OCI-LY7 (cell line): Measurements from ENCODE around the gene ANKS1A. TPM values are rescaled to one million over a fixed set of nuclear protein-coding genes. Genes with fewer than 3 reads are reported as not detected.

ENCODE experiments used
- BruUV-seq: library from RNA; stranded (reverse); fragments of 400-500 nt; replicated peaks from 2 replicates; lab custom pipeline; 2021; lab: Mats Ljungman, UMichigan
- CTCF ChIA-PET: fragments of 300-600 bp; sonication (Branson Sonifier 250); formaldehyde crosslinking; loops from one replicate; lab custom pipeline; 2022; ENCODE audit warnings: antibody characterized with exemption; ENCODE audit not compliant: unreplicated experiment; lab: Charles Lee
- POLR2A ChIA-PET: fragments of 300-600 bp; sonication (Branson Sonifier 250); formaldehyde crosslinking; loops from one replicate; lab custom pipeline; 2022; ENCODE audit warnings: antibody characterized with exemption; lab: Charles Lee
- DNase-seq: peaks from one replicate; pipeline ENCODE4 v3.0.0-alpha.2; 2015; ENCODE audit warnings: low spot score
- H2AFZ ChIP-seq: fragments of 200-600 bp; sonication (generic), shearing (Covaris generic); 2 replicates; pipeline ENCODE4 v1.6.1; 2014; ENCODE audit warnings: mild to moderate bottlenecking, antibody characterized with exemption, low read length, moderate library complexity
- H3K27ac ChIP-seq: fragments of 200-600 bp; sonication (generic); 2 replicates; pipeline ENCODE4 v1.5.1; 2014; ENCODE audit warnings: mixed run types, low read depth, mild to moderate bottlenecking, moderate library complexity, low read length, inconsistent platforms; ENCODE audit not compliant: poor library complexity, severe bottlenecking
- H3K36me3 ChIP-seq: fragments of 200-600 bp; sonication (generic); 2 replicates; pipeline ENCODE4 v1.6.1; 2014; ENCODE audit warnings: mild to moderate bottlenecking, antibody characterized with exemption, low read length, moderate library complexity, mixed read lengths; ENCODE audit not compliant: insufficient read depth
- H3K4me1 ChIP-seq: fragments of 200-600 bp; sonication (generic); 2 replicates; pipeline ENCODE4 v1.5.1; 2014; ENCODE audit warnings: mild to moderate bottlenecking, low read length; ENCODE audit not compliant: insufficient read depth, poor library complexity, severe bottlenecking
- H3K4me2 ChIP-seq: fragments of 200-600 bp; sonication (generic); 2 replicates; pipeline ENCODE4 v1.6.1; 2014; ENCODE audit warnings: mild to moderate bottlenecking, low read length
- H3K4me3 ChIP-seq: fragments of 200-600 bp; sonication (generic); 2 replicates; pipeline ENCODE4 v1.5.1; 2014; ENCODE audit warnings: mild to moderate bottlenecking, low read depth, low read length; ENCODE audit not compliant: poor library complexity, severe bottlenecking
- H3K79me2 ChIP-seq: fragments of 200-600 bp; sonication (generic); 2 replicates; pipeline ENCODE4 v1.6.1; 2016; ENCODE audit warnings: low read depth, mild to moderate bottlenecking, low read length, moderate library complexity, mixed read lengths; ENCODE audit not compliant: insufficient read depth
- H3K9me2 ChIP-seq: fragments of 200-600 bp; sonication (generic); 2 replicates; pipeline ENCODE4 v1.6.1; 2016; ENCODE audit warnings: mild to moderate bottlenecking, low read length, mixed read lengths; ENCODE audit not compliant: insufficient read depth
- H3K9me3 ChIP-seq: fragments of 200-600 bp; sonication (generic); 2 replicates; pipeline ENCODE4 v1.6.1; 2014; ENCODE audit warnings: mild to moderate bottlenecking, mixed run types, low read length, mixed read lengths
- H4K20me1 ChIP-seq: fragments of 200-600 bp; sonication (generic); 2 replicates; pipeline ENCODE4 v1.6.1; 2014; ENCODE audit warnings: mild to moderate bottlenecking, antibody characterized with exemption, low read length, moderate library complexity, mixed read lengths; ENCODE audit not compliant: insufficient read depth
- CTCF ChIP-seq: fragments of 200-600 bp; sonication (generic); conservative IDR thresholded peaks from 2 replicates; pipeline ENCODE4 v1.5.1; 2014; ENCODE audit warnings: mild to moderate bottlenecking, antibody characterized with exemption, low read length, moderate library complexity, mixed read lengths
- EZH2phosphoT487 ChIP-seq: fragments of 200-600 bp; sonication (generic); IDR thresholded peaks from 2 replicates; pipeline ENCODE4 v1.6.1; 2018; ENCODE audit warnings: low read depth, borderline replicate concordance, mild to moderate bottlenecking, mixed run types, antibody characterized with exemption, low read length, moderate library complexity, mixed read lengths
- intact Hi-C: fragments of 100-400 bp; cut with micrococcal nuclease; formaldehyde crosslinking; loops from one replicate; pipeline ENCODE4 v1.10.0; 2022; ENCODE audit not compliant: unreplicated experiment
- total RNA-seq, 2 experiments: library from RNA; depleted of rRNA in 1 of 2; stranded (reverse); fragments of >200 nt in 1 of 2; shearing (Covaris generic) in 1 of 2; gene quantifications; 2 replicates each; pipeline ENCODE4 v1.2.3, GENCODE V29; 2014 to 2022

The ANKS1A gene
- total RNA-seq, 2 experiments from 2014 or later = 7.8 to 13.8 TPM

- intact Hi-C loops = no loop called here
- TF ChIP-seq CTCF = no peak
- TF ChIP-seq EZH2phosphoT487 = no peak
- CTCF ChIA-PET = no interaction called here
Measured at GRCh38 chr6:34916348-34916967, 27.4 kb downstream of the ANKS1A start.

GRCh38 chr6:34917626-34918285, 28.7 kb downstream of the ANKS1A start:
- no peak for DNase-seq
- CTCF ChIA-PET = no interaction called here
- no peak overlapping the region for H2AFZ ChIP-seq
- no peak overlapping the region for H3K4me2 ChIP-seq
- TF ChIP-seq CTCF (no peak), EZH2phosphoT487 (no peak)
- H4K20me1 ChIP-seq = no peaks in the 10 kb centered on the region
- H3K27ac ChIP-seq = no peak overlapping the region
- BruUV-seq = no TSS peak
- H3K9me2 ChIP-seq = no peaks in the 10 kb centered on the region
- H3K4me1 ChIP-seq = peaks cover 4% of the 10 kb centered on the region
- H3K4me3 ChIP-seq = no peak overlapping the region
- H3K79me2 ChIP-seq = no peaks in the 10 kb centered on the region
- intact Hi-C loops = no loop called here
- POLR2A ChIA-PET = interaction anchor here (0.6 to 0.8 kb wide), 5 partner anchors 13 to 1068 kb away, joined by 3 to 6 read pairs (median 3); no protein-coding TSS in a partner anchor
- H3K36me3 ChIP-seq = no peaks in the 10 kb centered on the region
- no peaks in the 10 kb centered on the region for H3K9me3 ChIP-seq

More at GRCh38 chr6:34916348-34916967, 27.4 kb downstream of the ANKS1A start:
- BruUV-seq = no TSS peak
- H3K9me3 ChIP-seq = no peaks in the 10 kb centered on the region
- no peak overlapping the region for H3K4me2 ChIP-seq
- H2AFZ ChIP-seq = no peak overlapping the region
- H3K4me1 ChIP-seq = peaks cover 10% of the 10 kb centered on the region
- H3K79me2 ChIP-seq = no peaks in the 10 kb centered on the region
- H3K9me2 ChIP-seq = no peaks in the 10 kb centered on the region
- H3K27ac ChIP-seq = no peak overlapping the region
- no peak overlapping the region for H3K4me3 ChIP-seq
- H4K20me1 ChIP-seq = no peaks in the 10 kb centered on the region
- DNase-seq = no peak
- H3K36me3 ChIP-seq = no peaks in the 10 kb centered on the region
- POLR2A ChIA-PET = interaction anchor here (0.7 kb wide), 1 partner anchor 1599 kb away, joined by 3 read pairs; the partner anchor contains the start of gene ZBTB22

GRCh38 chr6:34919651-34920050, 30.6 kb downstream of the ANKS1A start:
- Histone ChIP-seq H4K20me1 (no peaks in the 10 kb centered on the region), H3K9me2 (no peaks in the 10 kb centered on the region), H3K4me1 (no peaks in the 10 kb centered on the region), H3K4me2 (no peak overlapping the region), H3K9me3 (no peaks in the 10 kb centered on the region), H3K36me3 (no peaks in the 10 kb centered on the region), H3K79me2 (no peaks in the 10 kb centered on the region), H3K4me3 (no peak overlapping the region), H2AFZ (no peak overlapping the region), H3K27ac (no peak overlapping the region)
- no peak for DNase-seq
- TF ChIP-seq EZH2phosphoT487 (no peak), CTCF (no peak)
- ChIA-PET CTCF (no interaction called here), POLR2A (no interaction called here)
- intact Hi-C loops = no loop called here
- BruUV-seq = no TSS peak
